OCI-LY1 (cell line): Measurements from ENCODE around the gene DUSP7.

ENCODE experiments used
- EZH2 ChIP-seq: fragments of 200-600 bp; sonication (generic), shearing (Covaris generic); IDR thresholded peaks from 2 replicates; pipeline ENCODE4 v1.8.0; 2017; ENCODE audit warnings: borderline replicate concordance, mixed run types, mild to moderate bottlenecking, antibody characterized with exemption, low read length, moderate library complexity, mixed read lengths
- TF ChIP-seq, protein P1 (sequence below): fragments of 200-600 bp; sonication (generic), shearing (Covaris generic); IDR thresholded peaks from 2 replicates; pipeline ENCODE4 v1.5.1; 2017; ENCODE audit warnings: mild to moderate bottlenecking, antibody characterized with exemption, low read length, moderate library complexity, mixed read lengths

DNA sequence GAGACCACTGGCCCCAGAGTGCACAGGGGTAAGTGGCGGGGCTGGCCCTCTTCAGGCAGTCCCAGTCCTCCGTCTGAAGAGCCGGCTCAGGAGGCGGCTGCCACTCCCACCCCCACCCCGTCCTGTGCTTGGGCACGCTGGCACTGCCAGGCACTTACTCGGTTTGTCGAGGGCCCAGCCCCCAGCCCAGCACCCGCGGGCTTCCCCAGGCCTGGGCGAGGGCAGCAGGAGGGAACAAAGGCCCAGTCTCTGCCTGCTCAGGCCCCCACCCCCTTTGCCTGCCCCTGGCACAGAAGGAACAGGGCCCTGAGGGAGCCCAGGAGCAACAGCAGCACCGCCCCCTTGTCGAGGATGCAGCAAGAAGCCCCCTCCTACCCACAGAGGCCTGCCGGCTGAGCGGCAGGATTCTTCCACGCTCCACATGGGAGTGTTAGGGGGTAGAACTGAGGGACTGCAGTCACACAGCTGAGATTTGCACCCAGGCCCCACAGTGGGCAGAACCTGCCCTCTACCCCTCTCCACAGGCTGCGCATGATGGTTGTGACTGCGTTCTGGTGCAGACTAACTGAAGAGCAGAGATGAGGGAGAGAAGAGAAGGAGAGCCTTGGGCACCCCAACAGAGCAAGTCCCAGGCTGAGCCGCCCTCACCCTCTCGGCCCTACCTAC is 8.9 kb downstream of the DUSP7 start:
- no peak for TF ChIP-seq EZH2
- TF ChIP-seq, protein P1, sequence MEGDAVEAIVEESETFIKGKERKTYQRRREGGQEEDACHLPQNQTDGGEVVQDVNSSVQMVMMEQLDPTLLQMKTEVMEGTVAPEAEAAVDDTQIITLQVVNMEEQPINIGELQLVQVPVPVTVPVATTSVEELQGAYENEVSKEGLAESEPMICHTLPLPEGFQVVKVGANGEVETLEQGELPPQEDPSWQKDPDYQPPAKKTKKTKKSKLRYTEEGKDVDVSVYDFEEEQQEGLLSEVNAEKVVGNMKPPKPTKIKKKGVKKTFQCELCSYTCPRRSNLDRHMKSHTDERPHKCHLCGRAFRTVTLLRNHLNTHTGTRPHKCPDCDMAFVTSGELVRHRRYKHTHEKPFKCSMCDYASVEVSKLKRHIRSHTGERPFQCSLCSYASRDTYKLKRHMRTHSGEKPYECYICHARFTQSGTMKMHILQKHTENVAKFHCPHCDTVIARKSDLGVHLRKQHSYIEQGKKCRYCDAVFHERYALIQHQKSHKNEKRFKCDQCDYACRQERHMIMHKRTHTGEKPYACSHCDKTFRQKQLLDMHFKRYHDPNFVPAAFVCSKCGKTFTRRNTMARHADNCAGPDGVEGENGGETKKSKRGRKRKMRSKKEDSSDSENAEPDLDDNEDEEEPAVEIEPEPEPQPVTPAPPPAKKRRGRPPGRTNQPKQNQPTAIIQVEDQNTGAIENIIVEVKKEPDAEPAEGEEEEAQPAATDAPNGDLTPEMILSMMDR = no peak
